ENCODE results near the gene ZNF530. TPM values are rescaled to one million over a fixed set of nuclear protein-coding genes. Genes with fewer than 3 reads are reported as not detected.

The ZNF530 gene
- 1 to 10 TPM; 6.0 to 9.9 TPM for total RNA-seq

- peaks cover 35% of the 10 kb centered on the region for H3K36me3 Mint-ChIP-seq (ENCODE audit: low read depth)
- peak; percentile 100 for ATAC-seq (replicated peaks)
- peaks cover 40% of the 10 kb centered on the region for H3K9me3 Mint-ChIP-seq
- peak within 1 kb of the TSS; percentile 80 for H3K27ac Mint-ChIP-seq
- no peaks in the 10 kb centered on the region for H3K27me3 Mint-ChIP-seq
- peak within 1 kb of the TSS; percentile 90 for H3K4me3 Mint-ChIP-seq
- peaks cover 14% of the 10 kb centered on the region for H3K4me1 Mint-ChIP-seq
These were observed at the start of gene ZNF530 for GRCh38 chr19:57599761-57600383. Gene ZNF530, plus strand, starts transcription at chr19:57599885. Its CDS starts 4,461 bp downstream, at chr19:57604346.

GRCh38 chr19:57552432-57552831 lies 47.3 kb upstream of the ZNF530 start:
- Mint-ChIP-seq H3K9me3 (peaks cover 39% of the 10 kb centered on the region), H3K27me3 (no peaks in the 10 kb centered on the region), H3K27ac (no peak overlapping the region), H3K36me3 (ENCODE audit: low read depth) (peaks cover 90% of the 10 kb centered on the region), H3K4me3 (no peak overlapping the region), H3K4me1 (peaks cover 2% of the 10 kb centered on the region)
- ATAC-seq (replicated peaks): no peak

- Mint-ChIP-seq H3K4me1 (peaks cover 23% of the 10 kb centered on the region), H3K27ac (peak overlapping the region; percentile 94), H3K36me3 (ENCODE audit: low read depth) (peaks cover 44% of the 10 kb centered on the region), H3K4me3 (peak overlapping the region; percentile 93), H3K27me3 (no peaks in the 10 kb centered on the region), H3K9me3 (peaks cover 15% of the 10 kb centered on the region)
- ATAC-seq (replicated peaks): no peak
These were observed 42.0 kb upstream of the ZNF530 start for GRCh38 chr19:57557659-57558058.

GRCh38 chr19:57558525-57558924 lies 41.2 kb upstream of the ZNF530 start:
- no peaks in the 10 kb centered on the region for H3K27me3 Mint-ChIP-seq
- peak overlapping the region; percentile 94 for H3K27ac Mint-ChIP-seq
- peaks cover 35% of the 10 kb centered on the region for H3K36me3 Mint-ChIP-seq (ENCODE audit: low read depth)

GRCh38 chr19:57559008-57559403 lies 40.7 kb upstream of the ZNF530 start:
- Mint-ChIP-seq H3K27me3 (no peaks in the 10 kb centered on the region), H3K4me3 (peak overlapping the region; percentile 93), H3K9me3 (peaks cover 17% of the 10 kb centered on the region), H3K36me3 (ENCODE audit: low read depth) (peaks cover 30% of the 10 kb centered on the region), H3K4me1 (peaks cover 23% of the 10 kb centered on the region), H3K27ac (peak overlapping the region; percentile 94)
- ATAC-seq (replicated peaks): peak; percentile 37

More at GRCh38 chr19:57558525-57558924, 41.2 kb upstream of the ZNF530 start:
- peak overlapping the region; percentile 93 for H3K4me3 Mint-ChIP-seq
- peaks cover 23% of the 10 kb centered on the region for H3K4me1 Mint-ChIP-seq
- H3K9me3 Mint-ChIP-seq: peaks cover 14% of the 10 kb centered on the region
- no peak for ATAC-seq (replicated peaks)

GRCh38 chr19:57559404-57560025 lies 40.2 kb upstream of the ZNF530 start, which contains the start of gene ZNF550:
Gene ZNF550, minus strand, starts transcription at chr19:57559863. Its CDS starts 181 bp downstream, at chr19:57559682.
- Mint-ChIP-seq H3K36me3 (ENCODE audit: low read depth) (peaks cover 25% of the 10 kb centered on the region), H3K27me3 (no peaks in the 10 kb centered on the region), H3K4me1 (peaks cover 23% of the 10 kb centered on the region), H3K9me3 (peaks cover 17% of the 10 kb centered on the region), H3K4me3 (peak within 1 kb of the TSS; percentile 93), H3K27ac (peak within 1 kb of the TSS; percentile 94)
- peak; percentile 100 for ATAC-seq (replicated peaks)

- H3K27ac Mint-ChIP-seq: peak overlapping the region; percentile 94
- H3K4me3 Mint-ChIP-seq: peak overlapping the region; percentile 93
- H3K4me1 Mint-ChIP-seq: peaks cover 23% of the 10 kb centered on the region
- peaks cover 15% of the 10 kb centered on the region for H3K9me3 Mint-ChIP-seq
- peak; percentile 6 for ATAC-seq (replicated peaks)
- no peaks in the 10 kb centered on the region for H3K27me3 Mint-ChIP-seq
- H3K36me3 Mint-ChIP-seq (ENCODE audit: low read depth): peaks cover 20% of the 10 kb centered on the region
These were observed 39.6 kb upstream of the ZNF530 start for GRCh38 chr19:57560049-57560491.

GRCh38 chr19:57563547-57563946 lies 36.1 kb upstream of the ZNF530 start:
- ATAC-seq (replicated peaks): no peak
- Mint-ChIP-seq H3K27ac (no peak overlapping the region), H3K4me1 (peaks cover 10% of the 10 kb centered on the region), H3K36me3 (ENCODE audit: low read depth) (peaks cover 6% of the 10 kb centered on the region), H3K9me3 (peaks cover 34% of the 10 kb centered on the region), H3K4me3 (no peak overlapping the region), H3K27me3 (peaks cover 3% of the 10 kb centered on the region)

GRCh38 chr19:57566396-57567265 lies 33.1 kb upstream of the ZNF530 start:
- Mint-ChIP-seq H3K4me1 (no peaks in the 10 kb centered on the region), H3K4me3 (no peak overlapping the region), H3K27ac (no peak overlapping the region), H3K36me3 (ENCODE audit: low read depth) (no peaks in the 10 kb centered on the region), H3K9me3 (peaks cover 39% of the 10 kb centered on the region), H3K27me3 (peaks cover 3% of the 10 kb centered on the region)
- no peak for ATAC-seq (replicated peaks)

- peaks cover 1% of the 10 kb centered on the region for H3K27me3 Mint-ChIP-seq
- no peak overlapping the region for H3K27ac Mint-ChIP-seq
- peaks cover 33% of the 10 kb centered on the region for H3K9me3 Mint-ChIP-seq
- ATAC-seq (replicated peaks): no peak
- H3K4me3 Mint-ChIP-seq: no peak overlapping the region
- peaks cover 38% of the 10 kb centered on the region for H3K36me3 Mint-ChIP-seq (ENCODE audit: low read depth)
- no peaks in the 10 kb centered on the region for H3K4me1 Mint-ChIP-seq
These were observed 29.0 kb upstream of the ZNF530 start for GRCh38 chr19:57570707-57571106.

GRCh38 chr19:57572415-57572947 lies 27.2 kb upstream of the ZNF530 start:
- peaks cover 56% of the 10 kb centered on the region for H3K36me3 Mint-ChIP-seq (ENCODE audit: low read depth)
- ATAC-seq (replicated peaks): no peak
- H3K4me1 Mint-ChIP-seq: peaks cover 6% of the 10 kb centered on the region
- no peak overlapping the region for H3K4me3 Mint-ChIP-seq
- peaks cover 30% of the 10 kb centered on the region for H3K9me3 Mint-ChIP-seq
- no peaks in the 10 kb centered on the region for H3K27me3 Mint-ChIP-seq
- H3K27ac Mint-ChIP-seq: no peak overlapping the region

- Mint-ChIP-seq H3K4me1 (peaks cover 10% of the 10 kb centered on the region), H3K27ac (no peak overlapping the region), H3K9me3 (peaks cover 17% of the 10 kb centered on the region), H3K27me3 (no peaks in the 10 kb centered on the region), H3K4me3 (no peak overlapping the region), H3K36me3 (ENCODE audit: low read depth) (peaks cover 60% of the 10 kb centered on the region)
- ATAC-seq (replicated peaks): no peak
These were observed 23.0 kb upstream of the ZNF530 start for GRCh38 chr19:57576661-57577060.

- Mint-ChIP-seq H3K36me3 (ENCODE audit: low read depth) (peaks cover 42% of the 10 kb centered on the region), H3K4me3 (peak within 1 kb of the TSS; percentile 77), H3K27ac (peak within 1 kb of the TSS; percentile 76), H3K9me3 (peaks cover 17% of the 10 kb centered on the region), H3K27me3 (no peaks in the 10 kb centered on the region), H3K4me1 (peaks cover 10% of the 10 kb centered on the region)
- peak; percentile 98 for ATAC-seq (replicated peaks)
These were observed 21.0 kb upstream of the ZNF530 start, which contains the start of gene ZNF416 for GRCh38 chr19:57578487-57579205. Gene ZNF416, minus strand, starts transcription at chr19:57578911. Its CDS starts 207 bp downstream, at chr19:57578704.

Data from activated T-helper 17 cell treated with anti-CD3 and anti-CD28 coated beads, Interleukin-2, amount 50 U/mL, for 72 hours (primary cell).